Measurements from ENCODE around the gene BLNK. TPM values are rescaled to one million over a fixed set of nuclear protein-coding genes. Genes with fewer than 3 reads are reported as not detected.
"Not testable (repeated sequence)": the region's sequence is repeated elsewhere in the genome, so short reads cannot be mapped to it uniquely, and the experiment has no call there.

BLNK gene
- total RNA-seq, 1 experiment from 2014 or later: 1.0 TPM

GRCh38 chr10:96208271-96208670, 63.1 kb downstream of the BLNK start:
- BruUV-seq (replicated peaks): no TSS peak
- Histone ChIP-seq H4K20me1 (ENCODE audit: insufficient read depth) (no peaks in the 10 kb centered on the region), H3F3A (ENCODE audit: insufficient read depth, low read depth) (no peaks in the 10 kb centered on the region), H3K4me3 (no peak overlapping the region), H3K9me3 (ENCODE audit: insufficient read depth, low read depth) (no peaks in the 10 kb centered on the region), H3K27ac (no peak overlapping the region), H3K79me2 (ENCODE audit: low read depth) (no peaks in the 10 kb centered on the region), H3K9me2 (ENCODE audit: insufficient read depth) (no peaks in the 10 kb centered on the region), H3K4me2 (no peak overlapping the region), H3K4me1 (replicated peaks; ENCODE audit: insufficient read depth) (no peaks in the 10 kb centered on the region), H2AFZ (no peak overlapping the region), H3K27me3 (ENCODE audit: insufficient read depth, low read depth) (no peaks in the 10 kb centered on the region), H3K36me3 (ENCODE audit: low read depth) (no peaks in the 10 kb centered on the region)
- CTCF ChIA-PET: no interaction called here
- intact Hi-C loops (cut with micrococcal nuclease; ENCODE audit: unreplicated experiment): no loop called here
- no peak for DNase-seq
- TF ChIP-seq, protein P1, sequence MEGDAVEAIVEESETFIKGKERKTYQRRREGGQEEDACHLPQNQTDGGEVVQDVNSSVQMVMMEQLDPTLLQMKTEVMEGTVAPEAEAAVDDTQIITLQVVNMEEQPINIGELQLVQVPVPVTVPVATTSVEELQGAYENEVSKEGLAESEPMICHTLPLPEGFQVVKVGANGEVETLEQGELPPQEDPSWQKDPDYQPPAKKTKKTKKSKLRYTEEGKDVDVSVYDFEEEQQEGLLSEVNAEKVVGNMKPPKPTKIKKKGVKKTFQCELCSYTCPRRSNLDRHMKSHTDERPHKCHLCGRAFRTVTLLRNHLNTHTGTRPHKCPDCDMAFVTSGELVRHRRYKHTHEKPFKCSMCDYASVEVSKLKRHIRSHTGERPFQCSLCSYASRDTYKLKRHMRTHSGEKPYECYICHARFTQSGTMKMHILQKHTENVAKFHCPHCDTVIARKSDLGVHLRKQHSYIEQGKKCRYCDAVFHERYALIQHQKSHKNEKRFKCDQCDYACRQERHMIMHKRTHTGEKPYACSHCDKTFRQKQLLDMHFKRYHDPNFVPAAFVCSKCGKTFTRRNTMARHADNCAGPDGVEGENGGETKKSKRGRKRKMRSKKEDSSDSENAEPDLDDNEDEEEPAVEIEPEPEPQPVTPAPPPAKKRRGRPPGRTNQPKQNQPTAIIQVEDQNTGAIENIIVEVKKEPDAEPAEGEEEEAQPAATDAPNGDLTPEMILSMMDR (conservative IDR thresholded peaks at IDR 0.05): no peak
- TF ChIP-seq EZH2 (IDR thresholded peaks at IDR 0.05; ENCODE audit: low read depth): no peak
- POLR2A ChIA-PET (ENCODE audit: unreplicated experiment): no interaction called here

- Histone ChIP-seq H4K20me1 (ENCODE audit: insufficient read depth) (no peaks in the 10 kb centered on the region), H3F3A (ENCODE audit: insufficient read depth, low read depth) (no peaks in the 10 kb centered on the region), H3K4me1 (replicated peaks; ENCODE audit: insufficient read depth) (no peaks in the 10 kb centered on the region), H3K79me2 (ENCODE audit: low read depth) (no peaks in the 10 kb centered on the region), H3K9me2 (ENCODE audit: insufficient read depth) (no peaks in the 10 kb centered on the region), H2AFZ (no peak overlapping the region), H3K27ac (no peak overlapping the region), H3K27me3 (ENCODE audit: insufficient read depth, low read depth) (no peaks in the 10 kb centered on the region), H3K36me3 (ENCODE audit: low read depth) (no peaks in the 10 kb centered on the region), H3K4me3 (no peak overlapping the region), H3K9me3 (ENCODE audit: insufficient read depth, low read depth) (no peaks in the 10 kb centered on the region), H3K4me2 (no peak overlapping the region)
- intact Hi-C loops (cut with micrococcal nuclease; ENCODE audit: unreplicated experiment): no loop called here
- POLR2A ChIA-PET (ENCODE audit: unreplicated experiment): no interaction called here
- CTCF ChIA-PET: no interaction called here
- no TSS peak for BruUV-seq (replicated peaks)
- DNase-seq: no peak
- no peak for TF ChIP-seq EZH2 (IDR thresholded peaks at IDR 0.05; ENCODE audit: low read depth)
- TF ChIP-seq, protein P1 (conservative IDR thresholded peaks at IDR 0.05): no peak
Measured at GRCh38 chr10:96205580-96205979, 65.8 kb downstream of the BLNK start.

- POLR2A ChIA-PET (ENCODE audit: unreplicated experiment): no interaction called here
- DNase-seq: no peak
- CTCF ChIA-PET: no interaction called here
Measured at GRCh38 chr10:96201525-96201924, 69.8 kb downstream of the BLNK start.

DNA sequence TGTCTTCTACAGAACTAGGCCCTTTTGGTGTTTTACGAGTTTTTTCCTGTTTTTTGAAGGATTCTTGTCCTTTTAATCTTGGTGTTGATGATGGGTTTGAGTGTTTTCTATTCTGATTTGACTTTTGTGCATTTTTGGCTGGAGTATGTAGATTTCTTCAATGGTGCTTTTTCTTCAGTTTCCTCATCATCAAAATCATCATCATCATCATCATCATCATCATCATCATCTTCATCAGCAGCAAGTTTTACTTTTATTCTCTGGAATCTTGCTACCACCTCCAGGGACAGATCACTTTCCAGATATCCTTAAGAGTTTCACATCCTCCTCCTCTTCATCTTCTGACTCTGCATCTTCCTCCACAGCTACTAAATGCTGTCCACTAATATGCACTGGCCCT, 81.9 kb downstream of the BLNK start:
- intact Hi-C loops (cut with micrococcal nuclease; ENCODE audit: unreplicated experiment); H3K9me3 ChIP-seq (ENCODE audit: insufficient read depth, low read depth); H3K4me2 ChIP-seq; H3K36me3 ChIP-seq (ENCODE audit: low read depth); H3K4me1 ChIP-seq (replicated peaks; ENCODE audit: insufficient read depth); H3F3A ChIP-seq (ENCODE audit: insufficient read depth, low read depth); H3K27me3 ChIP-seq (ENCODE audit: insufficient read depth, low read depth); H3K79me2 ChIP-seq (ENCODE audit: low read depth); H3K4me3 ChIP-seq; POLR2A ChIA-PET (ENCODE audit: unreplicated experiment); H4K20me1 ChIP-seq (ENCODE audit: insufficient read depth); H2AFZ ChIP-seq; H3K9me2 ChIP-seq (ENCODE audit: insufficient read depth); CTCF ChIA-PET; BruUV-seq (replicated peaks); DNase-seq; H3K27ac ChIP-seq: not testable (repeated sequence)

More at GRCh38 chr10:96201525-96201924, 69.8 kb downstream of the BLNK start:
- no peak overlapping the region for H3K4me2 ChIP-seq
- intact Hi-C loops (cut with micrococcal nuclease; ENCODE audit: unreplicated experiment): no loop called here
- H4K20me1 ChIP-seq (ENCODE audit: insufficient read depth): no peaks in the 10 kb centered on the region
- no peak overlapping the region for H2AFZ ChIP-seq
- H3K9me3 ChIP-seq (ENCODE audit: insufficient read depth, low read depth): no peaks in the 10 kb centered on the region
- TF ChIP-seq, protein P1 (conservative IDR thresholded peaks at IDR 0.05): no peak
- no peak for TF ChIP-seq EZH2 (IDR thresholded peaks at IDR 0.05; ENCODE audit: low read depth)
- H3F3A ChIP-seq (ENCODE audit: insufficient read depth, low read depth): no peaks in the 10 kb centered on the region
- no peak overlapping the region for H3K4me3 ChIP-seq
- no peaks in the 10 kb centered on the region for H3K9me2 ChIP-seq (ENCODE audit: insufficient read depth)
- H3K27me3 ChIP-seq (ENCODE audit: insufficient read depth, low read depth): no peaks in the 10 kb centered on the region
- no peaks in the 10 kb centered on the region for H3K4me1 ChIP-seq (replicated peaks; ENCODE audit: insufficient read depth)
- H3K27ac ChIP-seq: no peak overlapping the region
- H3K79me2 ChIP-seq (ENCODE audit: low read depth): no peaks in the 10 kb centered on the region
- no peaks in the 10 kb centered on the region for H3K36me3 ChIP-seq (ENCODE audit: low read depth)
- no TSS peak for BruUV-seq (replicated peaks)
